ENCODE data around the gene ARFGAP2.
"Not testable (repeated sequence)": the region's sequence is repeated elsewhere in the genome, so short reads cannot be mapped to it uniquely, and the experiment has no call there.

Gene ARFGAP2

GRCh38 chr11:47212938-47213337 is 36.3 kb upstream of the ARFGAP2 start:
- no peaks in the 10 kb centered on the region for H3K9me3 ChIP-seq (ENCODE audit: low read depth, low read length)
- H3K9ac ChIP-seq (ENCODE audit: insufficient read length) = no peak overlapping the region
- no peaks in the 10 kb centered on the region for H3K36me3 ChIP-seq (ENCODE audit: insufficient read depth, low read length)
- H3K27ac ChIP-seq = no peak overlapping the region
- no peak overlapping the region for H3K4me3 ChIP-seq
- TF ChIP-seq POLR2AphosphoS5 (IDR thresholded peaks at IDR 0.05; ENCODE audit: borderline replicate concordance, low read depth, low read length) (no peak), EZH2 (IDR thresholded peaks at IDR 0.05) (no peak), FOXP2 (optimal IDR thresholded peaks at IDR 0.05; ENCODE audit: control extremely low read depth, extremely low read length, insufficient read depth) (no peak)
- no peak for DNase-seq (ENCODE audit: low read depth, low spot score)

GRCh38 chr11:47208628-47209027 is 31.9 kb upstream of the ARFGAP2 start:
- DNase-seq (ENCODE audit: low read depth, low spot score) = no peak
- no peaks in the 10 kb centered on the region for H3K36me3 ChIP-seq (ENCODE audit: insufficient read depth, low read length)
- no peaks in the 10 kb centered on the region for H3K9me3 ChIP-seq (ENCODE audit: low read depth, low read length)
- no peak overlapping the region for H3K4me3 ChIP-seq
- H3K9ac ChIP-seq (ENCODE audit: insufficient read length) = no peak overlapping the region
- no peak overlapping the region for H3K27ac ChIP-seq
- TF ChIP-seq FOXP2 (optimal IDR thresholded peaks at IDR 0.05; ENCODE audit: control extremely low read depth, extremely low read length, insufficient read depth) (no peak), POLR2AphosphoS5 (IDR thresholded peaks at IDR 0.05; ENCODE audit: borderline replicate concordance, low read depth, low read length) (no peak), EZH2 (IDR thresholded peaks at IDR 0.05) (no peak)

GRCh38 chr11:47208008-47208552 is 31.4 kb upstream of the ARFGAP2 start:
- not testable (repeated sequence) for DNase-seq (ENCODE audit: low read depth, low spot score); H3K36me3 ChIP-seq (ENCODE audit: insufficient read depth, low read length); H3K4me3 ChIP-seq; H3K27ac ChIP-seq; H3K9me3 ChIP-seq (ENCODE audit: low read depth, low read length); H3K9ac ChIP-seq (ENCODE audit: insufficient read length)

GRCh38 chr11:47207459-47207858 is 30.8 kb upstream of the ARFGAP2 start:
- H3K27ac ChIP-seq = no peak overlapping the region
- H3K36me3 ChIP-seq (ENCODE audit: insufficient read depth, low read length) = no peaks in the 10 kb centered on the region
- no peak for TF ChIP-seq EZH2 (IDR thresholded peaks at IDR 0.05)
- TF ChIP-seq FOXP2 (optimal IDR thresholded peaks at IDR 0.05; ENCODE audit: control extremely low read depth, extremely low read length, insufficient read depth) = no peak
- TF ChIP-seq POLR2AphosphoS5 (IDR thresholded peaks at IDR 0.05; ENCODE audit: borderline replicate concordance, low read depth, low read length) = no peak
- DNase-seq (ENCODE audit: low read depth, low spot score) = no peak
- no peak overlapping the region for H3K4me3 ChIP-seq
- no peaks in the 10 kb centered on the region for H3K9me3 ChIP-seq (ENCODE audit: low read depth, low read length)
- H3K9ac ChIP-seq (ENCODE audit: insufficient read length) = no peak overlapping the region

- not testable (repeated sequence) for H3K9ac ChIP-seq (ENCODE audit: insufficient read length); H3K9me3 ChIP-seq (ENCODE audit: low read depth, low read length); H3K36me3 ChIP-seq (ENCODE audit: insufficient read depth, low read length); H3K27ac ChIP-seq; H3K4me3 ChIP-seq; DNase-seq (ENCODE audit: low read depth, low spot score)
Measured at GRCh38 chr11:47206577-47206976, 29.9 kb upstream of the ARFGAP2 start.

GRCh38 chr11:47204637-47204989 is 27.9 kb upstream of the ARFGAP2 start:
- Histone ChIP-seq H3K9ac (ENCODE audit: insufficient read length) (no peak overlapping the region), H3K4me3 (no peak overlapping the region), H3K36me3 (ENCODE audit: insufficient read depth, low read length) (no peaks in the 10 kb centered on the region), H3K27ac (no peak overlapping the region), H3K9me3 (ENCODE audit: low read depth, low read length) (no peaks in the 10 kb centered on the region)
- DNase-seq (ENCODE audit: low read depth, low spot score) = no peak
- TF ChIP-seq EZH2 (IDR thresholded peaks at IDR 0.05) (no peak), POLR2AphosphoS5 (IDR thresholded peaks at IDR 0.05; ENCODE audit: borderline replicate concordance, low read depth, low read length) (no peak), FOXP2 (optimal IDR thresholded peaks at IDR 0.05; ENCODE audit: control extremely low read depth, extremely low read length, insufficient read depth) (no peak)

- Histone ChIP-seq H3K4me3 (no peak overlapping the region), H3K9me3 (ENCODE audit: low read depth, low read length) (no peaks in the 10 kb centered on the region), H3K9ac (ENCODE audit: insufficient read length) (no peak overlapping the region), H3K36me3 (ENCODE audit: insufficient read depth, low read length) (no peaks in the 10 kb centered on the region), H3K27ac (no peak overlapping the region)
- TF ChIP-seq FOXP2 (optimal IDR thresholded peaks at IDR 0.05; ENCODE audit: control extremely low read depth, extremely low read length, insufficient read depth) = no peak
- TF ChIP-seq POLR2AphosphoS5 (IDR thresholded peaks at IDR 0.05; ENCODE audit: borderline replicate concordance, low read depth, low read length) = no peak
- TF ChIP-seq EZH2 (IDR thresholded peaks at IDR 0.05) = no peak
- DNase-seq (ENCODE audit: low read depth, low spot score) = no peak
Measured at GRCh38 chr11:47202576-47202975, 25.9 kb upstream of the ARFGAP2 start.

- no peak overlapping the region for H3K4me3 ChIP-seq
- H3K36me3 ChIP-seq (ENCODE audit: insufficient read depth, low read length) = no peaks in the 10 kb centered on the region
- no peak overlapping the region for H3K9ac ChIP-seq (ENCODE audit: insufficient read length)
- no peak for TF ChIP-seq POLR2AphosphoS5 (IDR thresholded peaks at IDR 0.05; ENCODE audit: borderline replicate concordance, low read depth, low read length)
- no peak for TF ChIP-seq FOXP2 (optimal IDR thresholded peaks at IDR 0.05; ENCODE audit: control extremely low read depth, extremely low read length, insufficient read depth)
- no peak for TF ChIP-seq EZH2 (IDR thresholded peaks at IDR 0.05)
- no peak overlapping the region for H3K27ac ChIP-seq
- no peaks in the 10 kb centered on the region for H3K9me3 ChIP-seq (ENCODE audit: low read depth, low read length)
- DNase-seq (ENCODE audit: low read depth, low spot score) = no peak
Measured at GRCh38 chr11:47201015-47201414, 24.3 kb upstream of the ARFGAP2 start.

GRCh38 chr11:47198161-47198560 is 21.5 kb upstream of the ARFGAP2 start:
- H3K27ac ChIP-seq; DNase-seq (ENCODE audit: low read depth, low spot score); H3K4me3 ChIP-seq; H3K9ac ChIP-seq (ENCODE audit: insufficient read length); H3K36me3 ChIP-seq (ENCODE audit: insufficient read depth, low read length); H3K9me3 ChIP-seq (ENCODE audit: low read depth, low read length): not testable (repeated sequence)
